ENCODE data around the gene ZNF503.

The ZNF503 gene

DNA sequence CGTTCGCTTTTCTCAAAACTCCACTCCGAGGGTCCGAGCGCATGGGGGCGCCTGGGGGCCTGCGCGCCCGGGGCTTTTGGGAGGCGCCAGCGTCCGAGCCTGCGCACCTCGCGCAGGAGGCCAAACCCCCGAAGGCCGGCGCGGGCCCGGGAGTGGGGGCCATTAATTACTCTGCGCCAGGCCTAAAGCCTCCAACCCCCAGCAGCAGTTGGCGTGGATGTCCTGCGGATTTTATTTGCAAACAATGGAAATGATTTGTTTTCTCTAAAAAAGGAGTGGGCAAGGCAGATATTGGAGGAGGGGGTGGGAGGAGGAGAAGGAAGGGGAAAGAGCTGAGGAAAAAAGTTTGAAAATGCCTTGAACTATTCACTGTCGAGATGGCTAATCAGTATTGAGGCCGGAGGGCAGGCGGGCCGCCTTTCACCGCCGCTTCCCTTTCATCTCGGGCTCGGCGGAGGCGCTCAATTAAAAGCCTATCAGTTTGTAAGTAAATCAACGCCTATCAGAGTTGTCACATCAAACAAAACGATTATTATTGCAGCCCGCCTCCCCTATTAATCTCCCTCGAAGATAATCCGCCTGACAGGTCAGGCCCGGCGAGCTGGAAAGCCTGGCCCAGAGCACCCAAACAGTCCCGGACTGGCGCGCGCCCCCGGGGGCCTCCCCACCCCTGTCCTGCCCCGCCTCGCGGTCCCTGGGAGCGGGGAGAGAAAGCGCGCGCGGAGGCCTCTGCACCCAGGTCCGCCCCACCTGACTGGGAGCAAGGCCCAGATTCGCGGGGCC is 3.4 kb upstream of the ZNF503 start:
- Histone ChIP-seq H3K9me3 (no peaks in the 10 kb centered on the region), H3K36me3 (no peaks in the 10 kb centered on the region), H3K27ac (no peak overlapping the region), H3K4me3 (ENCODE audit: low read depth in 1 of 2, low read length in 1 of 2) (no peak overlapping the region), H3K4me1 (ENCODE audit: control insufficient read depth in 1 of 2, insufficient read depth in 1 of 2, low read depth in 1 of 2, low read length in 1 of 2) (peaks cover 76 to 84% of the 10 kb centered on the region in 2 experiments), H3K27me3 (peaks cover 100% of the 10 kb centered on the region)
- TF ChIP-seq, protein P1, sequence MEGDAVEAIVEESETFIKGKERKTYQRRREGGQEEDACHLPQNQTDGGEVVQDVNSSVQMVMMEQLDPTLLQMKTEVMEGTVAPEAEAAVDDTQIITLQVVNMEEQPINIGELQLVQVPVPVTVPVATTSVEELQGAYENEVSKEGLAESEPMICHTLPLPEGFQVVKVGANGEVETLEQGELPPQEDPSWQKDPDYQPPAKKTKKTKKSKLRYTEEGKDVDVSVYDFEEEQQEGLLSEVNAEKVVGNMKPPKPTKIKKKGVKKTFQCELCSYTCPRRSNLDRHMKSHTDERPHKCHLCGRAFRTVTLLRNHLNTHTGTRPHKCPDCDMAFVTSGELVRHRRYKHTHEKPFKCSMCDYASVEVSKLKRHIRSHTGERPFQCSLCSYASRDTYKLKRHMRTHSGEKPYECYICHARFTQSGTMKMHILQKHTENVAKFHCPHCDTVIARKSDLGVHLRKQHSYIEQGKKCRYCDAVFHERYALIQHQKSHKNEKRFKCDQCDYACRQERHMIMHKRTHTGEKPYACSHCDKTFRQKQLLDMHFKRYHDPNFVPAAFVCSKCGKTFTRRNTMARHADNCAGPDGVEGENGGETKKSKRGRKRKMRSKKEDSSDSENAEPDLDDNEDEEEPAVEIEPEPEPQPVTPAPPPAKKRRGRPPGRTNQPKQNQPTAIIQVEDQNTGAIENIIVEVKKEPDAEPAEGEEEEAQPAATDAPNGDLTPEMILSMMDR (IDR thresholded peaks at IDR 0.05): no peak

- H3K4me1 ChIP-seq (ENCODE audit: control insufficient read depth in 1 of 2, insufficient read depth in 1 of 2, low read depth in 1 of 2, low read length in 1 of 2): peaks cover 72 to 83% of the 10 kb centered on the region in 2 experiments
- no peaks in the 10 kb centered on the region for H3K9me3 ChIP-seq
- TF ChIP-seq, protein P1 (IDR thresholded peaks at IDR 0.05): no peak
- peaks cover 100% of the 10 kb centered on the region for H3K27me3 ChIP-seq
- no peak overlapping the region for H3K27ac ChIP-seq
- H3K36me3 ChIP-seq: no peaks in the 10 kb centered on the region
- peak overlapping the region in 1 of 2 experiments; percentile 74 for H3K4me3 ChIP-seq (ENCODE audit: low read depth in 1 of 2, low read length in 1 of 2)
Measured at GRCh38 chr10:75403939-75404814, 2.6 kb upstream of the ZNF503 start.

DNA sequence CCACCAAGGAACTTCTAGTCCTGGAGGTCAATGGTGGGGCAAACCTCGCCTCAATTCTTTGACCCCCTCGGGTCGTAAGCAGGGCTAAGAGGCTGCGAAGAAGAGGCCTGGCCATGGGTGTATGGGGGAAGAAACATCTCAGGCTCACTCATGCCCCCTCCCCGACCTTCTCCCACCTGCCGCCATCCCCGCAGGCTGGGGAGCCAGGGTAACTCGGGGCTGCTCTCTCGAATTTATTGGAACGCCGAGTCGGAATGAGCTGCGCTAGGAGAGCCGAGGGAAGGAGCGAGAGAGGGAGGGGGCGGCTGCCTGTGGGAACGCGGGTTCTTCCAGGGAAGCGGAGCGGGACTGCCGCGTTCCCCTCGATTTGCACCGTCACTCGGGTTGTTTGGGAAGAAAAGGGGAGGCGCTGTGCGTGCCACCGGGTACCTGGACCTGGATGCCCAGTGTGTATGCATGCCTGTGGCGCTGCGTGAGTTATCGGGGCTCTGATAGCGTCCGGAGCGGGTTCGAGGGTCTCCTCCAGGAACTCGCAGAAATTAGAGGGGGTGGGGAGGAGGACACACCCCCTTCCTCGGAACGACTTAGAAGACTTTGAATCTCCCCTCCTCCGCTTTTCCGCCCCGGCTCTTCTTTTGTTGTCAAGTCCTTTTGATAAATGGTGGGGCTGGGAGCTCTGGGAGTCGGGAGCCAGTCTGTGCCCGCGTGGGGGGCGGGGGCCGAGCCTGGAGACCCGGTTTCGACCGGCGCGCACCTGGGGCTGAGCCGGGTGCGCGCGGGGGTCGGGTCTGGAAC is 1.8 kb upstream of the ZNF503 start:
- Histone ChIP-seq H3K27ac (no peak overlapping the region), H3K4me3 (ENCODE audit: low read depth in 1 of 2, low read length in 1 of 2) (peak overlapping the region; percentile 70 to 74), H3K9me3 (no peaks in the 10 kb centered on the region), H3K4me1 (ENCODE audit: control insufficient read depth in 1 of 2, insufficient read depth in 1 of 2, low read depth in 1 of 2, low read length in 1 of 2) (peaks cover 64 to 74% of the 10 kb centered on the region in 2 experiments), H3K27me3 (peaks cover 100% of the 10 kb centered on the region), H3K36me3 (no peaks in the 10 kb centered on the region)
- TF ChIP-seq, protein P1 (IDR thresholded peaks at IDR 0.05): no peak

GRCh38 chr10:75402486-75403143 is 1.1 kb upstream of the ZNF503 start:
- peak overlapping the region; percentile 70 to 74 for H3K4me3 ChIP-seq (ENCODE audit: low read depth in 1 of 2, low read length in 1 of 2)
- peaks cover 56 to 67% of the 10 kb centered on the region in 2 experiments for H3K4me1 ChIP-seq (ENCODE audit: control insufficient read depth in 1 of 2, insufficient read depth in 1 of 2, low read depth in 1 of 2, low read length in 1 of 2)
- no peaks in the 10 kb centered on the region for H3K36me3 ChIP-seq
- no peaks in the 10 kb centered on the region for H3K9me3 ChIP-seq
- H3K27me3 ChIP-seq: peaks cover 100% of the 10 kb centered on the region
- TF ChIP-seq, protein P1 (IDR thresholded peaks at IDR 0.05): no peak
- H3K27ac ChIP-seq: no peak overlapping the region
